ENCODE measurements around the gene GPATCH3.
"Not testable (repeated sequence)": the region's sequence is repeated elsewhere in the genome, so short reads cannot be mapped to it uniquely, and the experiment has no call there.

GPATCH3 gene

GRCh38 chr1:26912147-26912490, 11.9 kb upstream of the GPATCH3 start:
- no peak for DNase-seq

- no peak for DNase-seq
Observed at GRCh38 chr1:26911399-26912146, 11.3 kb upstream of the GPATCH3 start.

- no peak for DNase-seq
Observed at GRCh38 chr1:26910343-26911160, 10.3 kb upstream of the GPATCH3 start.

- no peak for DNase-seq
Observed at GRCh38 chr1:26909951-26910342, 9.7 kb upstream of the GPATCH3 start.

- no peak for DNase-seq
Observed at GRCh38 chr1:26907071-26907917, 7.0 kb upstream of the GPATCH3 start.

GRCh38 chr1:26900815-26901511, 696 bp upstream of the GPATCH3 start:
- no peak for DNase-seq

- no peak for DNase-seq
Observed at GRCh38 chr1:26897351-26897750, 2.9 kb downstream of the GPATCH3 start.

GRCh38 chr1:26894263-26894662, 6.0 kb downstream of the GPATCH3 start:
- no peak for DNase-seq

- no peak for DNase-seq
Observed at GRCh38 chr1:26890467-26890796, 9.8 kb downstream of the GPATCH3 start.

GRCh38 chr1:26889551-26890466, 10.5 kb downstream of the GPATCH3 start, which contains the start of gene GPN2:
TSS of gene GPN2 (minus strand) at chr1:26890283. CDS start at chr1:26890096, 187 bp downstream.
- peak; percentile 68 for DNase-seq

GRCh38 chr1:26888231-26888630, 12.0 kb downstream of the GPATCH3 start:
- DNase-seq, result no peak

- DNase-seq, result no peak
Observed at GRCh38 chr1:26887125-26887524, 13.1 kb downstream of the GPATCH3 start.

GRCh38 chr1:26882696-26883463, 17.4 kb downstream of the GPATCH3 start:
- DNase-seq, result no peak

- not testable (repeated sequence) for DNase-seq
Observed at GRCh38 chr1:26881611-26882010, 18.7 kb downstream of the GPATCH3 start.

GRCh38 chr1:26879793-26880192, 20.5 kb downstream of the GPATCH3 start:
- no peak for DNase-seq

- no peak for DNase-seq
Observed at GRCh38 chr1:26877326-26877725, 22.9 kb downstream of the GPATCH3 start.

GRCh38 chr1:26874896-26875295, 25.4 kb downstream of the GPATCH3 start:
- DNase-seq, result no peak

GRCh38 chr1:26873097-26873496, 27.2 kb downstream of the GPATCH3 start:
- DNase-seq, result not testable (repeated sequence)

- DNase-seq, result peak; percentile 93
Observed at GRCh38 chr1:26864610-26865480, 35.4 kb downstream of the GPATCH3 start.

GRCh38 chr1:26863685-26864077, 36.6 kb downstream of the GPATCH3 start:
- no peak for DNase-seq

Measured in central memory CD4-positive, alpha-beta T cell (primary cell).